SK-N-SH (cell line): ENCODE data around the gene DEPP1.

ENCODE experiments used
- EP300 ChIP-seq, 2 experiments: IDR thresholded peaks; 2 replicates each; pipeline versions ENCODE4 v1.4.0 to v1.6.1; 2012; ENCODE audit warnings: borderline replicate concordance in 1 of 2, low read depth in 1 of 2, low read length in 1 of 2
- FOXJ3 ChIP-seq: sonication (generic); formaldehyde crosslinking; IDR thresholded peaks from 2 replicates; pipeline ENCODE4 v1.5.1; 2020; ENCODE audit warnings: mild to moderate bottlenecking, missing genetic modification reagents
- POLR2AphosphoS5 ChIP-seq: IDR thresholded peaks from 2 replicates; pipeline ENCODE4 v1.6.1; 2012; ENCODE audit warnings: low read depth, low read length
- RAD21 ChIP-seq: IDR thresholded peaks from 2 replicates; pipeline ENCODE4 v1.6.1; 2012; ENCODE audit warnings: mild to moderate bottlenecking, low read length
- RXRA ChIP-seq: IDR thresholded peaks from 2 replicates; pipeline ENCODE4 v1.4.0; 2012; ENCODE audit warnings: low read depth, mild to moderate bottlenecking, borderline replicate concordance
- YY1 ChIP-seq: IDR thresholded peaks from 2 replicates; pipeline ENCODE4 v1.4.0; 2012; ENCODE audit warnings: low read depth, mild to moderate bottlenecking
- TF ChIP-seq, protein P1 (sequence below): fragments of 200-600 bp; sonication (generic); IDR thresholded peaks from 2 replicates; pipeline ENCODE4 v1.6.1; 2017; ENCODE audit warnings: antibody characterized with exemption, mild to moderate bottlenecking, moderate library complexity

DNA sequence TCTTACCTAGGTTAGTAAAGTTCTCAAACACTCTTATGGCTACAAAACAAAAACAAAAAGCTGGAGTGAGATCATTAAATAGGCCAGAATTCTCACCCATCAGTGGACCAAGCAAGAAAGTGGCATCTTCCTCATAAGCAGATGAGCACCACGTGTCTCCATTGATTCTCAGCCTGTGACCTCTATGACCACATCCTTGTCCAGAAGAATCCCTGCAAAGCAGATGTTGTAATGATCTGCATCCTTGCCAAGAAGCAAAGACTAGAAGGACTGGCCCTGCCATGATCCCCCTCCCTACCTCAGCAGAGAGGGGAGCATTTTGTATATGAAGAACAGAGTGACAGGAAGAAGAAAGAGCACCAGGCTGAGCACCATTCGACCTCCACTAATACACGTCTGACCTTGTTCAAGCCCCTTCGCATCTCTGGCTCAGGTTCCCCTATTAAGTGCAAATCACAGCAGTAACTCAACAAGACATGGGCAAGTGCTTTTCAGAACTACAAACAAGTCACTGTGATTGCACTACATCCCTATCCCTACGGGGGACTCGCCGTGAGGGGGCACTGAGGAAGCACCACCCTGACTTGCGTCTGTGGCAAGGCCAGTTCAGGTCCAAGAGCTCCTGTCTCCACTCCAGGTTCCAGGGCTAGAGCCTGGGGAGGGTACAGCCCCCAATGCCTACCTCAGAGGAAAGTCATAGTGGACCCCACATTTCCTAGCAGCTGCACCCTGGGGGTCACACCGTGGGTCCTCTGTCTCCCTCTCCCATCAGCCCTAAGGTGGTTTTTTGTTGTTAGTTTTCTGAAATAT is 41.2 kb downstream of the DEPP1 start:
- TF ChIP-seq RXRA: no peak
- TF ChIP-seq, protein P1, sequence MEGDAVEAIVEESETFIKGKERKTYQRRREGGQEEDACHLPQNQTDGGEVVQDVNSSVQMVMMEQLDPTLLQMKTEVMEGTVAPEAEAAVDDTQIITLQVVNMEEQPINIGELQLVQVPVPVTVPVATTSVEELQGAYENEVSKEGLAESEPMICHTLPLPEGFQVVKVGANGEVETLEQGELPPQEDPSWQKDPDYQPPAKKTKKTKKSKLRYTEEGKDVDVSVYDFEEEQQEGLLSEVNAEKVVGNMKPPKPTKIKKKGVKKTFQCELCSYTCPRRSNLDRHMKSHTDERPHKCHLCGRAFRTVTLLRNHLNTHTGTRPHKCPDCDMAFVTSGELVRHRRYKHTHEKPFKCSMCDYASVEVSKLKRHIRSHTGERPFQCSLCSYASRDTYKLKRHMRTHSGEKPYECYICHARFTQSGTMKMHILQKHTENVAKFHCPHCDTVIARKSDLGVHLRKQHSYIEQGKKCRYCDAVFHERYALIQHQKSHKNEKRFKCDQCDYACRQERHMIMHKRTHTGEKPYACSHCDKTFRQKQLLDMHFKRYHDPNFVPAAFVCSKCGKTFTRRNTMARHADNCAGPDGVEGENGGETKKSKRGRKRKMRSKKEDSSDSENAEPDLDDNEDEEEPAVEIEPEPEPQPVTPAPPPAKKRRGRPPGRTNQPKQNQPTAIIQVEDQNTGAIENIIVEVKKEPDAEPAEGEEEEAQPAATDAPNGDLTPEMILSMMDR: no peak
- no peak for TF ChIP-seq FOXJ3 (CRISPR knock-in tag)
- no peak for TF ChIP-seq POLR2AphosphoS5
- TF ChIP-seq RAD21: no peak
- TF ChIP-seq EP300 (IDR thresholded peaks at IDR 0.05; ENCODE audit: borderline replicate concordance in 1 of 2, low read depth in 1 of 2, low read length in 1 of 2): no peak
- no peak for TF ChIP-seq YY1
